HG02981 (cell line): ENCODE results near the gene LMX1B.

Experiments used
- ATAC-seq: cut with Tn5 transposase; IDR thresholded peaks from one replicate; pipeline ENCODE4 v1.9.1; 2021; ENCODE audit warnings: mild to moderate bottlenecking, moderate library complexity; ENCODE audit not compliant: unreplicated experiment

LMX1B gene

GRCh38 chr9:126604059-126605055 is 9.4 kb upstream of the LMX1B start:
- ATAC-seq: no peak

GRCh38 chr9:126605792-126606482 is 7.8 kb upstream of the LMX1B start:
- no peak for ATAC-seq

- no peak for ATAC-seq
Observed at GRCh38 chr9:126606483-126606870, 7.3 kb upstream of the LMX1B start.

- ATAC-seq: no peak
Observed at GRCh38 chr9:126607086-126607485, 6.6 kb upstream of the LMX1B start.

GRCh38 chr9:126607731-126608130 is 6.0 kb upstream of the LMX1B start:
- ATAC-seq: no peak

GRCh38 chr9:126608551-126608950 is 5.2 kb upstream of the LMX1B start:
- ATAC-seq: no peak

- no peak for ATAC-seq
Observed at GRCh38 chr9:126609191-126609590, 4.5 kb upstream of the LMX1B start.

GRCh38 chr9:126609711-126610388 is 3.9 kb upstream of the LMX1B start:
- ATAC-seq: no peak

GRCh38 chr9:126611193-126611591 is 2.5 kb upstream of the LMX1B start:
- ATAC-seq: no peak

- ATAC-seq: no peak
Observed at GRCh38 chr9:126611592-126612325, 2.0 kb upstream of the LMX1B start.

GRCh38 chr9:126612326-126612812 is 1.4 kb upstream of the LMX1B start:
- ATAC-seq: no peak

GRCh38 chr9:126612813-126613641 is 701 bp upstream of the LMX1B start:
- no peak for ATAC-seq

- no peak for ATAC-seq
Observed at GRCh38 chr9:126614088-126614454, 343 bp downstream of the LMX1B start.

GRCh38 chr9:126614455-126615244 is 922 bp downstream of the LMX1B start:
- no peak for ATAC-seq

GRCh38 chr9:126615245-126615790 is 1.6 kb downstream of the LMX1B start:
- no peak for ATAC-seq

- ATAC-seq: no peak
Observed at GRCh38 chr9:126615791-126616447, 2.2 kb downstream of the LMX1B start.

GRCh38 chr9:126616521-126616976 is 2.8 kb downstream of the LMX1B start:
- no peak for ATAC-seq
